IPS-NIHi7 (cell line): ENCODE measurements around the gene NUTF2.
A peak's percentile ranks its signal among the peaks of the same experiment; 100 is the strongest.
"Not testable (repeated sequence)": the region's sequence is repeated elsewhere in the genome, so short reads cannot be mapped to it uniquely, and the experiment has no call there.

Source experiments
- DNase-seq: peaks from one replicate; pipeline ENCODE4 v3.0.0; 2012; ENCODE audit warnings: mixed read lengths; ENCODE audit errors: extremely low spot score

NUTF2 gene

DNA sequence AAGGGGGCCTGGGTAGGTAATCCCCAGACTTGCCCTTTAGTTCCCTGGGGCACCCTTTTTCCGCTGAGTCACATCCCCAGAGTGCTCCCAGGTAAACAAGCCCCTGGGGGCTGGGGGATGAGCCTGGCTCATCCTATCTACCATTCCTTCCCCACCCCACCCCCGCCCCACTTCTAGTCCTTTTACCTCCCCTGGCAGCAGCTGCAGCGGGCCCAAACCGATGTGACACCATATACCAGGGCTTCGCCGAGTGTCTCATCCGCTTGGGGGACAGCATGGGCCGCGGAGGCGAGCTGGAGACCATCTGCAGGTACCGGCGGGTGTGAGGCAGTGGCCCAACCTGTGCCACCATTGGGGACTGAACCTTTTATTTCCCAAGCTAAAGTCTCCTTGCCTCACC is 38.8 kb downstream of the NUTF2 start:
- DNase-seq, result no peak

GRCh38 chr16:67885976-67886375 is 39.2 kb downstream of the NUTF2 start:
- no peak for DNase-seq

- DNase-seq, result no peak
Measured at GRCh38 chr16:67886387-67886786, 39.7 kb downstream of the NUTF2 start.

DNA sequence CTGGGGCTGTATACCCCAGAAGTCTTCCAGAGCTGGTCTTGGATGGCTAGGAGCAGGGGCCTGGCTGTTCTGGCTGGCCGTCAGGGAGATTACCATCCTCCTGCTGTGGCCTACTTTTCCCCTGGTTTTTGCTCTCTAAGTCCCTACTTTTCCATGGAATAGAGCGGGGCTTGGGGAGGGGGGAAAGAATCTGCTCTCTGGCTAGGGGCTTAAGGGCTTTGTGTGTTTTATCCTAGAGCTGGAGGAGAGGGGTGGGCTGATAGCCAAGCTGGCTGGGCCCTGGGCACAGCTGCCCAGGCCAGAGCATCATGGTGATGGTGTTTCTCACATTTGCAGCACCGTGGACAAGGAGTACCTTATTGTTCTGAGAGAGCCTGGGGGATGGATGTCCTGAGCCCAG is 41.6 kb downstream of the NUTF2 start:
- DNase-seq, result no peak

- no peak for DNase-seq
Measured at GRCh38 chr16:67892375-67892774, 45.6 kb downstream of the NUTF2 start.

- peak; percentile 100 for DNase-seq
Measured at GRCh38 chr16:67892899-67893742, 46.4 kb downstream of the NUTF2 start, which contains the start of gene PSKH1. PSKH1 (plus strand) TSS chr16:67893254; CDS start chr16:67908750, 15,496 bp downstream.

DNA sequence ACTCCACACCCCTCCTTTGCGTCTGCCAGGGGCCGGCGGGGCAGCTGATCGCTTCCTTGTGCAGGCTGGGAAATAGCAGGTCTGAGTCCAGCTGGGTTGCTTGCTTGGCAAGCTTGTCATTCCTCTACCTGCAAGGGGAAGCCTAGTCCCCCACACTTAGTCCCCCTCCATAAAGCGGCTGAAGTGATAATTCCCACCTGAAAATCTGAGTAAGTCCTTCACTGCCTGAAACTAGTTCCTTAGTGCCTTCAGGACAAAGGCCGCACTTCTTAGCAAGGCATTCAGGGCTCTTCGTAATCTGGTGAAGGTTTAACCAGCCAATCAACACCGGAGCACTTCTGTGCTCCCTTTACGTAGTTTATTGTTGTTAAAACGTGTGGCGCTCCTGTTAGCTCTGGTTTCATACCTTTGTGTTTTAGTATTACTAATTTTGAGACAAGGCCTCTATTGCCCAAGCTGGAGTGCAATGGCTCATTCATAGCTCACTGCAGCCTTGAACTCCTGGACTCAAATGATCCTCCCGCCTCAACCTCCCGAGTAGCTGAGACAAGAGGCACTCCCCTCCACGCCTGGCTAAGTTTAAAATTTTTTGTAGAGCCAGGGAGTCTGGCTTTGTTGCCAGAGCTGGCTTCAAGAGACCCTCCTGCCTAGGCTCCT is 47.1 kb downstream of the NUTF2 start:
- peak; percentile 51 for DNase-seq

- no peak for DNase-seq
Measured at GRCh38 chr16:67897231-67897630, 50.5 kb downstream of the NUTF2 start.

DNA sequence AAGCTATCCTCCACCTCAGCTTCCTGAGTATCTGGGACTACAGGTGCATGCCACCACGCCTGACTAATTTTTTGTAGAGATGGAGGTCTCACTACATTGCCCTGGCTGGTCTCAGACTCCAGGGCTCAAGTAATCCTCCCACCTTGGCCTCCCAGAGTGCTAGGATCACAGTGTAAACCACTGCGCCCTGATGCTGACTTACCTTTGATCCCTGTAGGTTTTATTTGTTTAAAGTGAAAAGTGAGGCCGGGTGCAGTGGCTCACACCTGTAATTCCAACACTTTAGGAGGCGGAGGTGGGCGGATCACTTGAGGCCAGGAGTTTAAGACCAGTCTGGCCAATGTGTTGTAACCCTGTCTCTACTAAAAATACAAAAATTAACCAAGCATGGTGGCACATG is 55.0 kb downstream of the NUTF2 start:
- no peak for DNase-seq

DNA sequence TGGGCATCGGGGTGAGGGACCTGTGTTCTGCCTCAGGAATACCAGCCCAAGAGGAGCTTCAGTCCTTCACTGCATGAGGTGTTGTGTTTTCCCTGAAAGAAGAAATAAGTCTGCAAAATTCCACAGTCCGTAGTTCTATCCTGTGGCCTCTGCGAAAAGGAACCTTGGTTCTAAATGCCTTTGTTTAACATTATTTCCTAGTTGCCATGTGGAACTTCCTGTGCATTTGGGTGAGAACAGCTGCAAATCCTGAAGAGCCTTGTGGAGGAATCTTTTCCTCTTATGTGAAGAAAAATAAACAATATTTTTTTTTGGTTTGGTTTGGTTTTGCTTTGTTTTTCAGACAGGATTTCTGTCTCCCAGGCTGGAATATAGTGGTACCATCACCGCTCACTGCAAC is 56.1 kb downstream of the NUTF2 start:
- no peak for DNase-seq

GRCh38 chr16:67907397-67908180 is 60.9 kb downstream of the NUTF2 start:
- no peak for DNase-seq

DNA sequence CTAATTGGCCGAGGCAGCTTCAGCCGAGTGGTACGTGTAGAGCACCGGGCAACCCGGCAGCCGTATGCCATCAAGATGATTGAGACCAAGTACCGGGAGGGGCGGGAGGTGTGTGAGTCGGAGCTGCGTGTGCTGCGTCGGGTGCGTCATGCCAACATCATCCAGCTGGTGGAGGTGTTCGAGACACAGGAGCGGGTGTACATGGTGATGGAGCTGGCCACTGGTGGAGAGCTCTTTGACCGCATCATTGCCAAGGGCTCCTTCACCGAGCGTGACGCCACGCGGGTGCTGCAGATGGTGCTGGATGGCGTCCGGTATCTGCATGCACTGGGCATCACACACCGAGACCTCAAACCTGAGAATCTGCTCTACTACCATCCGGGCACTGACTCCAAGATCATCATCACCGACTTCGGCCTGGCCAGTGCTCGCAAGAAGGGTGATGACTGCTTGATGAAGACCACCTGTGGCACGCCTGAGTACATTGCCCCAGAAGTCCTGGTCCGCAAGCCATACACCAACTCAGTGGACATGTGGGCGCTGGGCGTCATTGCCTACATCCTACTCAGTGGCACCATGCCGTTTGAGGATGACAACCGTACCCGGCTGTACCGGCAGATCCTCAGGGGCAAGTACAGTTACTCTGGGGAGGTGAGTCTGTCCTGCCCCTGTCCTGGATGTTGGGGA is 62.5 kb downstream of the NUTF2 start:
- DNase-seq, result no peak

- no peak for DNase-seq
Measured at GRCh38 chr16:67910158-67910557, 63.4 kb downstream of the NUTF2 start.

- DNase-seq, result no peak
Measured at GRCh38 chr16:67914758-67915495, 68.2 kb downstream of the NUTF2 start.

DNA sequence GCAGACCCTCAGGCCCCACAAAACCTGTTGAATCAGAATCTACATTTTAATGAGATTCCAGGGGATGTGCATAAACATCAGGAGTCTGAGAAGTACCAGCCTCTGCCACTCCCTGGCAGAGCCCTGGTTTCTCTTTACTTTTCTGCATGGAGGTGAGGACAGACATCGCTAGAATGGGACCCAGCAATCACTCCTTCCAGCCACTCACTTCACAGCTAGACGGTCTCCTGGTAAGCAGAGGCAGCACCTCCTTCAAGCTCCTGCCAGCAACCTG is 68.7 kb downstream of the NUTF2 start:
- DNase-seq, result not testable (repeated sequence)

- DNase-seq, result no peak
Measured at GRCh38 chr16:67915831-67916723, 69.3 kb downstream of the NUTF2 start.

DNA sequence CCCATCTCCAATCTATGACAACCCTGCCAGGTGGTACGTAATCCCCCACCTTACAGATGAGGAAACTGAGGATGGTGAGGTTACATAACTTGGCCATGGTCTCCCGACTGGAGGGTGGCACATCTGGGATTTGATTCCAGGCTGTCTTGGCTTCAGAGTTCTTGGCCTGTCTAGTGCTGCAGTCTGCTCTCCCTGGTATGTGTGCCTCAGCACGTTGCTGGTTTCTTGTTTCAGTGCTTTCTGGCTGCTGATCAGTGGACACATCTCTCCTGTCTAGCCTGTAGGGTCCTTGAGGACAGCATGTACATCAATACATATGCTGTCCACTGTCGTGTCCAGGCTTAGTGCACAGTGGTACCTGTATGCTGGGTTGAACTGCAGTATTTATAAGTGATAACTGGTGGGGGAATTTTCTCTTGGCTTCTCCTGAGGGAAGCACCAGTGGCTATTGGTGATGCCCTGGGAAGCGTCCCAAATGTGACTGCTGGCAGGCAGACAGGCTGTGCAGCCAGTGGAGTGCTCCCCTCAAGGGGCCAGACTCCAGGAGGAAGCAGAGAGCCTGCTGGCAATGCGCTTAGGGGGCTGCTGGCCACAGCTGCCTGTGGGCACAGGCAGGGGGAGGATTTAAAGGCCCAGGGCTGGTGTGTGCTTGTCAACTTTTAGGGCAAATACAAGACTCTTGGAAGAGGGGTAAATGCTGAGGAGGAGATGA is 70.6 kb downstream of the NUTF2 start:
- no peak for DNase-seq

DNA sequence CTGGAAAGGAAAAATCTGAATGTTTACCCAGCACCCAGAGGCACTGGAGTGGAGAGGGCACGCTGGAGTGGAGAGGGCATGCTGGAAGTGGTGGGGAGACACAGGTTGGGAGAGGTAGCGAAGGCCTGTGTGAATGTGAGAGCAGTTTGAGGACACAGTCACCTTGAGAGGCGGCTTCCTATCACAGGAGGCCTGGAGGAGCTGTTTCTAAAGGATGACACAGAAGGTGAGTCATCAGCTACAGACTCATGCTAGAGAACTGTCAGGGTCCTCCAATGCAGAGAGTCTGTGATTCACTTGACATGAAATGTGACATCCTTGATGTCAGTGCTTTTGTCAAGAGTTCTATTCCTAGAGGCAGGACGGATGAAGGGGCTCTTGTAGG is 71.1 kb downstream of the NUTF2 start:
- DNase-seq, result no peak

DNA sequence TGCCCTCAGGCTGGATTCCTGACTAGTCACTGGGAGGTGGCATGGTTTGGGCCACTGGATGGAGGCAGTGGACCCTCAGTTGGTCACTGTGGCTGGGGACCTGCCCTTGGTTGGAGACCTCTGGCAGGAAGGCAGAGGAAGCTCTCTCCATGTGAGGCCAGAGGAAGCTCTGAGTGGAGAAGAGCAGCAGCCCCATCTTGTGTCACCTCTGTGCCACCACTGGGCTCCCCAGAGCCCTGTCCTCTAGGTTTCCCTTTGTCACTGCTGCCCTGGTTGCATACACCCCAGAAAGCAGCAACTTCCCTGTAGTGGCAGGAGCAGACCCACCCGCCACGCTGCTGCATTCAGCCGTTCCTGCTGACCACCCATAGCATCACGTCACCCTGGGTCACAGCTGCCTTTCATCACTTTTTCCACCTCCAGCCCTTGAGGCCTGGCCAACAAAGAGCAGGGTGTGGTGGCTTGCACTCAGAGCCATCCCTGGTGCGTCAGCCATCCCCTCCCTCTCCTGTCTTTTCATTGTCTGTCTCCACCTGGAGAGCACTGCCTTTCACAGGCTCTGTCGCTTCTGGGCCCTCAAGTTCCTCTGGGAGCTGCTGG is 73.0 kb downstream of the NUTF2 start:
- DNase-seq, result no peak
